ENCODE results near the gene MTCL3.

The MTCL3 gene

GRCh38 chr6:127489248-127489647 lies 29.9 kb downstream of the MTCL3 start:
- no peak overlapping the region for H3K4me2 ChIP-seq (ENCODE audit: insufficient read depth, insufficient read length, low read length)
- H3K18ac ChIP-seq (ENCODE audit: insufficient read length, low read depth, low read length): no peak overlapping the region
- no peak overlapping the region for H2BK20ac ChIP-seq (ENCODE audit: low read depth, low read length, poor library complexity, severe bottlenecking)
- H3K79me1 ChIP-seq (ENCODE audit: insufficient read depth, low read depth, low read length, poor library complexity, severe bottlenecking): no peaks in the 10 kb centered on the region
- H2BK5ac ChIP-seq (ENCODE audit: insufficient read length, low read length): no peak overlapping the region
- no peak overlapping the region for H2BK120ac ChIP-seq (ENCODE audit: low read depth, low read length, poor library complexity, severe bottlenecking)
- peaks cover 17 to 31% (median 25%) of the 10 kb centered on the region in 3 experiments for H3K36me3 Mint-ChIP-seq (ENCODE audit: insufficient read depth in 1 of 3, low read depth in 3 of 3)
- H3K27me3 ChIP-seq (ENCODE audit: insufficient read depth, low read length): no peaks in the 10 kb centered on the region
- peaks cover 3% of the 10 kb centered on the region; the same call in 1 of the 2 replicates for H3K4me1 ChIP-seq (ENCODE audit: insufficient read depth, low read length)
- no peaks in the 10 kb centered on the region for H4K20me1 ChIP-seq (ENCODE audit: control insufficient read depth, insufficient read depth, insufficient read length)
- no peak overlapping the region for H3K14ac ChIP-seq (ENCODE audit: insufficient read depth, low read length)
- peaks cover 4 to 7% of the 10 kb centered on the region in 2 experiments; a peak in 3 of 5 replicates for H3K9me3 Mint-ChIP-seq
- no peak overlapping the region for H3K9ac ChIP-seq (ENCODE audit: extremely low read depth, insufficient read length, low read length)
- no peak overlapping the region for H2BK15ac ChIP-seq (ENCODE audit: low read depth, low read length)
- H4K91ac ChIP-seq (ENCODE audit: insufficient read length, low read depth, low read length): no peak overlapping the region
- no peaks in the 10 kb centered on the region for H3K27me3 Mint-ChIP-seq (ENCODE audit: low read depth)
- no peak overlapping the region for H4K8ac ChIP-seq (replicated peaks; ENCODE audit: insufficient read length, low read depth, low read length)
- no peaks in the 10 kb centered on the region for H3K79me2 ChIP-seq (ENCODE audit: insufficient read depth, low read length)
- no peak overlapping the region for H2AFZ ChIP-seq (ENCODE audit: low read length)
- H3K4ac ChIP-seq (ENCODE audit: low read depth, low read length): no peak overlapping the region
- H4K5ac ChIP-seq (ENCODE audit: insufficient read length, low read depth, low read length): no peak overlapping the region
- no peak overlapping the region for H3K56ac ChIP-seq (ENCODE audit: insufficient read length, low read depth, low read length)
- H3T11ph ChIP-seq (ENCODE audit: low read length): no peak overlapping the region
- TF ChIP-seq CTCF (conservative IDR thresholded peaks at IDR 0.05): no peak
- H3K23ac ChIP-seq (ENCODE audit: insufficient read length, low read depth, low read length): no peak overlapping the region
- H3K27ac ChIP-seq (ENCODE audit: insufficient read length, low read depth, low read length): no peak overlapping the region
- no peaks in the 10 kb centered on the region for H3K23me2 ChIP-seq (ENCODE audit: insufficient read length, low read depth, low read length, poor library complexity, severe bottlenecking)
- H3K4me1 Mint-ChIP-seq: peaks cover 39 to 41% of the 10 kb centered on the region in 2 experiments
- H2BK12ac ChIP-seq (ENCODE audit: insufficient read length, low read depth, low read length): no peak overlapping the region
- no peak for DNase-seq
- no peak overlapping the region for H2AK5ac ChIP-seq (ENCODE audit: insufficient read length, low read length)
- no peak overlapping the region for H3K4me3 Mint-ChIP-seq
- H3K27ac Mint-ChIP-seq: no peak overlapping the region
- no peaks in the 10 kb centered on the region for H3K9me3 ChIP-seq (ENCODE audit: control insufficient read depth, low read depth, low read length)
- no CpG with 5 or more reads among the region's 1 CpG for WGBS (ENCODE audit: extremely low coverage, insufficient read length, low lambda C conversion rate)

Measured in H9 (cell line).